H1 (cell line): ENCODE data around the gene MESD. TPM values are rescaled to one million over a fixed set of nuclear protein-coding genes. Genes with fewer than 3 reads are reported as not detected.

Source experiments
- CTBP2 ChIP-seq: IDR thresholded peaks from 2 replicates; pipeline ENCODE4 v1.7.0; 2011; ENCODE audit warnings: borderline replicate concordance, mild to moderate bottlenecking, moderate library complexity, mixed read lengths, low read length; ENCODE audit not compliant: insufficient read depth, insufficient read length
- PHF8 ChIP-seq: fragments of 200-600 bp; sonication (generic); conservative IDR thresholded peaks from 2 replicates; pipeline ENCODE4 v1.7.1; 2012; ENCODE audit warnings: low read depth, mild to moderate bottlenecking, inconsistent platforms, low read length, moderate library complexity
- SIX5 ChIP-seq: IDR thresholded peaks from 2 replicates; pipeline ENCODE4 v1.6.1; 2011; ENCODE audit warnings: mild to moderate bottlenecking, low read depth, low read length
- polyA plus RNA-seq, 7 experiments: library from polyadenylated mRNA; depleted of rRNA in 3 of 7; stranded (reverse) in 5 of 7; unstranded in 2 of 7; fragments of >200 nt in 5 of 7; fragments of 200-250 nt in 2 of 7; gene quantifications; 1 replicate in 5 of 7; 2 replicates in 1 of 7; 4 replicates in 1 of 7; pipeline versions ENCODE4 v1.2.1 to v1.2.3, GENCODE V29; 2011 to 2013; ENCODE audit warnings: missing spikeins in 2 of 7, mixed read lengths in 2 of 7
- total RNA-seq: library from RNA; stranded (reverse); fragmentation: NEBNext Ultra II Directional; extraction: Animal tissue kit (Norgen Biotek cat#: 25700); gene quantifications from 2 replicates; pipeline ENCODE4 v1.2.1, GENCODE V29; 2021
- TF ChIP-seq, protein P1 (sequence below): fragments of 300-600 bp; sonication (generic); IDR thresholded peaks from 2 replicates; pipeline ENCODE4 v1.7.1; 2012; ENCODE audit warnings: low read length, moderate library complexity, mild to moderate bottlenecking, inconsistent platforms; ENCODE audit not compliant: insufficient replicate concordance

MESD gene
- total and polyA plus RNA-seq, 2 of the 8 experiments (the other 6 are each of a cell fraction or from before 2014, with no cell fraction given) = 11.0 to 28.3 TPM

DNA sequence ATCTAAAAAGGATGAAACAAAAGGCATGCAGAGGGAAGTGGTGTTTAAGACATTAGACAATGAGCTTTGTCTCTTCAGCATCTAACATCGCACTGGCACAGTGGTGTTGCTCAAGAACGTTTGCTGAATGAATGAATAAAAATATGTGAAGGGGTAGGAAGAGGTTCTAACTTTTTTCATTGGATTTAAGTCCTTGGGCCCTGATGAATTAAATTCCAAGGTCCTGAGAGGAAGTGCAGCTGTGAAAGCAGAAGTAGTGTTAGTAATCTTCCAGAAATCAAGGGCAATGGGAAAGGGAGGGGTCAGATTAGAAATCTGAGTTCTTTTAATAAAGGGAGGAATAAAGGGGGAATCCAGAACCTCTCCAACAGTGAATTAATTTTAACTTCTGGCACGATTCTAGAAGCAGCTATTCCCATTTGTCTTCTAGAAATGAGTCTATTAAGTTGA, 40.7 kb upstream of the MESD start (continued):
- TF ChIP-seq, protein P1, sequence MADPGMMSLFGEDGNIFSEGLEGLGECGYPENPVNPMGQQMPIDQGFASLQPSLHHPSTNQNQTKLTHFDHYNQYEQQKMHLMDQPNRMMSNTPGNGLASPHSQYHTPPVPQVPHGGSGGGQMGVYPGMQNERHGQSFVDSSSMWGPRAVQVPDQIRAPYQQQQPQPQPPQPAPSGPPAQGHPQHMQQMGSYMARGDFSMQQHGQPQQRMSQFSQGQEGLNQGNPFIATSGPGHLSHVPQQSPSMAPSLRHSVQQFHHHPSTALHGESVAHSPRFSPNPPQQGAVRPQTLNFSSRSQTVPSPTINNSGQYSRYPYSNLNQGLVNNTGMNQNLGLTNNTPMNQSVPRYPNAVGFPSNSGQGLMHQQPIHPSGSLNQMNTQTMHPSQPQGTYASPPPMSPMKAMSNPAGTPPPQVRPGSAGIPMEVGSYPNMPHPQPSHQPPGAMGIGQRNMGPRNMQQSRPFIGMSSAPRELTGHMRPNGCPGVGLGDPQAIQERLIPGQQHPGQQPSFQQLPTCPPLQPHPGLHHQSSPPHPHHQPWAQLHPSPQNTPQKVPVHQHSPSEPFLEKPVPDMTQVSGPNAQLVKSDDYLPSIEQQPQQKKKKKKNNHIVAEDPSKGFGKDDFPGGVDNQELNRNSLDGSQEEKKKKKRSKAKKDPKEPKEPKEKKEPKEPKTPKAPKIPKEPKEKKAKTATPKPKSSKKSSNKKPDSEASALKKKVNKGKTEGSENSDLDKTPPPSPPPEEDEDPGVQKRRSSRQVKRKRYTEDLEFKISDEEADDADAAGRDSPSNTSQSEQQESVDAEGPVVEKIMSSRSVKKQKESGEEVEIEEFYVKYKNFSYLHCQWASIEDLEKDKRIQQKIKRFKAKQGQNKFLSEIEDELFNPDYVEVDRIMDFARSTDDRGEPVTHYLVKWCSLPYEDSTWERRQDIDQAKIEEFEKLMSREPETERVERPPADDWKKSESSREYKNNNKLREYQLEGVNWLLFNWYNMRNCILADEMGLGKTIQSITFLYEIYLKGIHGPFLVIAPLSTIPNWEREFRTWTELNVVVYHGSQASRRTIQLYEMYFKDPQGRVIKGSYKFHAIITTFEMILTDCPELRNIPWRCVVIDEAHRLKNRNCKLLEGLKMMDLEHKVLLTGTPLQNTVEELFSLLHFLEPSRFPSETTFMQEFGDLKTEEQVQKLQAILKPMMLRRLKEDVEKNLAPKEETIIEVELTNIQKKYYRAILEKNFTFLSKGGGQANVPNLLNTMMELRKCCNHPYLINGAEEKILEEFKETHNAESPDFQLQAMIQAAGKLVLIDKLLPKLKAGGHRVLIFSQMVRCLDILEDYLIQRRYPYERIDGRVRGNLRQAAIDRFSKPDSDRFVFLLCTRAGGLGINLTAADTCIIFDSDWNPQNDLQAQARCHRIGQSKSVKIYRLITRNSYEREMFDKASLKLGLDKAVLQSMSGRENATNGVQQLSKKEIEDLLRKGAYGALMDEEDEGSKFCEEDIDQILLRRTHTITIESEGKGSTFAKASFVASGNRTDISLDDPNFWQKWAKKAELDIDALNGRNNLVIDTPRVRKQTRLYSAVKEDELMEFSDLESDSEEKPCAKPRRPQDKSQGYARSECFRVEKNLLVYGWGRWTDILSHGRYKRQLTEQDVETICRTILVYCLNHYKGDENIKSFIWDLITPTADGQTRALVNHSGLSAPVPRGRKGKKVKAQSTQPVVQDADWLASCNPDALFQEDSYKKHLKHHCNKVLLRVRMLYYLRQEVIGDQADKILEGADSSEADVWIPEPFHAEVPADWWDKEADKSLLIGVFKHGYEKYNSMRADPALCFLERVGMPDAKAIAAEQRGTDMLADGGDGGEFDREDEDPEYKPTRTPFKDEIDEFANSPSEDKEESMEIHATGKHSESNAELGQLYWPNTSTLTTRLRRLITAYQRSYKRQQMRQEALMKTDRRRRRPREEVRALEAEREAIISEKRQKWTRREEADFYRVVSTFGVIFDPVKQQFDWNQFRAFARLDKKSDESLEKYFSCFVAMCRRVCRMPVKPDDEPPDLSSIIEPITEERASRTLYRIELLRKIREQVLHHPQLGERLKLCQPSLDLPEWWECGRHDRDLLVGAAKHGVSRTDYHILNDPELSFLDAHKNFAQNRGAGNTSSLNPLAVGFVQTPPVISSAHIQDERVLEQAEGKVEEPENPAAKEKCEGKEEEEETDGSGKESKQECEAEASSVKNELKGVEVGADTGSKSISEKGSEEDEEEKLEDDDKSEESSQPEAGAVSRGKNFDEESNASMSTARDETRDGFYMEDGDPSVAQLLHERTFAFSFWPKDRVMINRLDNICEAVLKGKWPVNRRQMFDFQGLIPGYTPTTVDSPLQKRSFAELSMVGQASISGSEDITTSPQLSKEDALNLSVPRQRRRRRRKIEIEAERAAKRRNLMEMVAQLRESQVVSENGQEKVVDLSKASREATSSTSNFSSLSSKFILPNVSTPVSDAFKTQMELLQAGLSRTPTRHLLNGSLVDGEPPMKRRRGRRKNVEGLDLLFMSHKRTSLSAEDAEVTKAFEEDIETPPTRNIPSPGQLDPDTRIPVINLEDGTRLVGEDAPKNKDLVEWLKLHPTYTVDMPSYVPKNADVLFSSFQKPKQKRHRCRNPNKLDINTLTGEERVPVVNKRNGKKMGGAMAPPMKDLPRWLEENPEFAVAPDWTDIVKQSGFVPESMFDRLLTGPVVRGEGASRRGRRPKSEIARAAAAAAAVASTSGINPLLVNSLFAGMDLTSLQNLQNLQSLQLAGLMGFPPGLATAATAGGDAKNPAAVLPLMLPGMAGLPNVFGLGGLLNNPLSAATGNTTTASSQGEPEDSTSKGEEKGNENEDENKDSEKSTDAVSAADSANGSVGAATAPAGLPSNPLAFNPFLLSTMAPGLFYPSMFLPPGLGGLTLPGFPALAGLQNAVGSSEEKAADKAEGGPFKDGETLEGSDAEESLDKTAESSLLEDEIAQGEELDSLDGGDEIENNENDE = no peak
- TF ChIP-seq SIX5 (no peak), CTBP2 (no peak), PHF8 (no peak)
- TF ChIP-seq, all 59 proteins: peak for 0
